ENCODE data around the gene RBPJ.

DNA sequence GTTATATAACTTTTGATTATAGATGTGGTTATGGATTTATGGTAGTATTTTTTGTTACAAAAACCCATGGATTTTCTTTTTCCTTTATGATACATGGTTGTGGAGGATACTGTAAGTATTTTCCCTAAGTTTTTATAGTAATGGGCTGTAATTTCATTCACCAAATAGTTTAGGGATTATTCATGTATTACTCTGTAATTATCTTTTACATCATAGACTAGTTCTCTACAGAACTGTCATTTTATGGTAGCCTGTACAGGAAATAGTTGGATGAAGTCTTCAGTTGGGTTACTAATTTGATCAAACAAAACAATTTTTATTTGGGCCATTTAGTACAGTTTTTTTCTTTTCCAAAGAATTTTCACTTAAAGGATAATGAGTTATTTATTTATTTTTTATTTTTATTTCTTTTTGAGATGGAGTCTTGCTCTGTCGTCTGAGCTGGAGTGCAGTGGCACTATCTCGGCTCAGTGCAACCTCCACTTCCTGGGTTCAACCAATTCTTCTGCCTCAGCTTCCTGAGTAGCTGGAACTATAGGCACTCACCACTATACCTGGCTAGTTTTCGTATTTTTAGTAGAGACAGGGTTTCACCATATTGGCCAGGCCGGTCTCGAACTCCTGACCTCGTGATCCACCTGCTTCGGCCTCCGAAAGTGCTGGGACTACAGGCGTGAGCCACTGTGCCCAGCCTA, 42.1 kb downstream of the RBPJ start:
- TF ChIP-seq, protein P1, sequence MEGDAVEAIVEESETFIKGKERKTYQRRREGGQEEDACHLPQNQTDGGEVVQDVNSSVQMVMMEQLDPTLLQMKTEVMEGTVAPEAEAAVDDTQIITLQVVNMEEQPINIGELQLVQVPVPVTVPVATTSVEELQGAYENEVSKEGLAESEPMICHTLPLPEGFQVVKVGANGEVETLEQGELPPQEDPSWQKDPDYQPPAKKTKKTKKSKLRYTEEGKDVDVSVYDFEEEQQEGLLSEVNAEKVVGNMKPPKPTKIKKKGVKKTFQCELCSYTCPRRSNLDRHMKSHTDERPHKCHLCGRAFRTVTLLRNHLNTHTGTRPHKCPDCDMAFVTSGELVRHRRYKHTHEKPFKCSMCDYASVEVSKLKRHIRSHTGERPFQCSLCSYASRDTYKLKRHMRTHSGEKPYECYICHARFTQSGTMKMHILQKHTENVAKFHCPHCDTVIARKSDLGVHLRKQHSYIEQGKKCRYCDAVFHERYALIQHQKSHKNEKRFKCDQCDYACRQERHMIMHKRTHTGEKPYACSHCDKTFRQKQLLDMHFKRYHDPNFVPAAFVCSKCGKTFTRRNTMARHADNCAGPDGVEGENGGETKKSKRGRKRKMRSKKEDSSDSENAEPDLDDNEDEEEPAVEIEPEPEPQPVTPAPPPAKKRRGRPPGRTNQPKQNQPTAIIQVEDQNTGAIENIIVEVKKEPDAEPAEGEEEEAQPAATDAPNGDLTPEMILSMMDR (IDR thresholded peaks at IDR 0.05), result no peak
- no peak for TF ChIP-seq POLR2A (IDR thresholded peaks at IDR 0.05)
